ENCODE measurements around the gene PPAN. TPM values are rescaled to one million over a fixed set of nuclear protein-coding genes. Genes with fewer than 3 reads are reported as not detected.

Gene PPAN
- total RNA-seq, 1 experiment from 2014 or later, result 101 TPM

GRCh38 chr19:10139952-10140351 is 33.8 kb downstream of the PPAN start:
- POLR2A ChIA-PET, result no interaction called here
- H3K27me3 ChIP-seq (ENCODE audit: insufficient read depth, low read length), result no peaks in the 10 kb centered on the region

More at GRCh38 chr19:10139952-10140351, 33.8 kb downstream of the PPAN start:
- TF ChIP-seq ZNF274 (IDR thresholded peaks at IDR 0.05; ENCODE audit: low read depth, low read length), result no peak
- no peak for TF ChIP-seq EZH2phosphoT487 (IDR thresholded peaks at IDR 0.05; ENCODE audit: borderline replicate concordance)
- no peak for TF ChIP-seq EZH2 (IDR thresholded peaks at IDR 0.05)
- TF ChIP-seq, protein P1, sequence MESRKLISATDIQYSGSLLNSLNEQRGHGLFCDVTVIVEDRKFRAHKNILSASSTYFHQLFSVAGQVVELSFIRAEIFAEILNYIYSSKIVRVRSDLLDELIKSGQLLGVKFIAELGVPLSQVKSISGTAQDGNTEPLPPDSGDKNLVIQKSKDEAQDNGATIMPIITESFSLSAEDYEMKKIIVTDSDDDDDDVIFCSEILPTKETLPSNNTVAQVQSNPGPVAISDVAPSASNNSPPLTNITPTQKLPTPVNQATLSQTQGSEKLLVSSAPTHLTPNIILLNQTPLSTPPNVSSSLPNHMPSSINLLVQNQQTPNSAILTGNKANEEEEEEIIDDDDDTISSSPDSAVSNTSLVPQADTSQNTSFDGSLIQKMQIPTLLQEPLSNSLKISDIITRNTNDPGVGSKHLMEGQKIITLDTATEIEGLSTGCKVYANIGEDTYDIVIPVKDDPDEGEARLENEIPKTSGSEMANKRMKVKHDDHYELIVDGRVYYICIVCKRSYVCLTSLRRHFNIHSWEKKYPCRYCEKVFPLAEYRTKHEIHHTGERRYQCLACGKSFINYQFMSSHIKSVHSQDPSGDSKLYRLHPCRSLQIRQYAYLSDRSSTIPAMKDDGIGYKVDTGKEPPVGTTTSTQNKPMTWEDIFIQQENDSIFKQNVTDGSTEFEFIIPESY (IDR thresholded peaks at IDR 0.05; ENCODE audit: extremely low read depth, insufficient replicate concordance, low read length), result no peak
- TF ChIP-seq EGR1 (IDR thresholded peaks at IDR 0.05; ENCODE audit: low read depth), result no peak
- TF ChIP-seq TCF7L2 (IDR thresholded peaks at IDR 0.05; ENCODE audit: borderline replicate concordance, extremely low read depth, insufficient read depth, insufficient read length), result no peak
- TF ChIP-seq REST (IDR thresholded peaks at IDR 0.05; ENCODE audit: low read depth), result no peak
- no peak for TF ChIP-seq SIN3A (IDR thresholded peaks at IDR 0.05; ENCODE audit: low read depth)
- TF ChIP-seq FOSL1 (IDR thresholded peaks at IDR 0.05; ENCODE audit: low read depth), result no peak
- no peak for TF ChIP-seq JUND (IDR thresholded peaks at IDR 0.05)
- no peak for TF ChIP-seq CEBPB (IDR thresholded peaks at IDR 0.05; ENCODE audit: low read depth)
- TF ChIP-seq ELF1 (IDR thresholded peaks at IDR 0.05; ENCODE audit: borderline replicate concordance, low read depth), result no peak
- TF ChIP-seq, protein P2, sequence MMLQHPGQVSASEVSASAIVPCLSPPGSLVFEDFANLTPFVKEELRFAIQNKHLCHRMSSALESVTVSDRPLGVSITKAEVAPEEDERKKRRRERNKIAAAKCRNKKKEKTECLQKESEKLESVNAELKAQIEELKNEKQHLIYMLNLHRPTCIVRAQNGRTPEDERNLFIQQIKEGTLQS (IDR thresholded peaks at IDR 0.05), result no peak
- no peak for TF ChIP-seq RAD21 (IDR thresholded peaks at IDR 0.05; ENCODE audit: low read depth)
- no peak for TF ChIP-seq CBX3 (IDR thresholded peaks at IDR 0.05; ENCODE audit: low read depth)
- no peak for TF ChIP-seq POLR2A (IDR thresholded peaks at IDR 0.05; ENCODE audit: borderline replicate concordance, extremely low read depth, insufficient read depth, insufficient read length)
- no peak for TF ChIP-seq YY1 (IDR thresholded peaks at IDR 0.05; ENCODE audit: extremely low read depth, insufficient replicate concordance, low read depth, low read length)
- TF ChIP-seq, protein P3, sequence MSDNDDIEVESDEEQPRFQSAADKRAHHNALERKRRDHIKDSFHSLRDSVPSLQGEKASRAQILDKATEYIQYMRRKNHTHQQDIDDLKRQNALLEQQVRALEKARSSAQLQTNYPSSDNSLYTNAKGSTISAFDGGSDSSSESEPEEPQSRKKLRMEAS (IDR thresholded peaks at IDR 0.05), result no peak
- no peak for TF ChIP-seq ZFX (IDR thresholded peaks at IDR 0.05)
- DNase-seq (ENCODE audit: low read depth, low spot score), result no peak
- Histone ChIP-seq H3K27ac (ENCODE audit: low read depth, low read length) (no peak overlapping the region), H3K4me1 (ENCODE audit: control insufficient read depth in 1 of 2, insufficient read depth in 2 of 2, low read length in 2 of 2) (no peaks in the 10 kb centered on the region), H3K79me2 (ENCODE audit: insufficient read depth, low read length) (peaks cover 3% of the 10 kb centered on the region; the same call in 1 of the 2 replicates), H3K36me3 (ENCODE audit: control insufficient read depth in 1 of 2, insufficient read depth in 2 of 2, low read length in 2 of 2) (peaks cover 57 to 86% of the 10 kb centered on the region in 2 experiments), H3K9me3 (ENCODE audit: control insufficient read depth in 1 of 2, insufficient read depth in 1 of 2, low read depth in 1 of 2, low read length in 2 of 2) (no peaks in the 10 kb centered on the region), H3K9ac (ENCODE audit: low read length) (no peak overlapping the region), H3K4me2 (ENCODE audit: low read length) (no peak overlapping the region), H4K20me1 (ENCODE audit: insufficient read depth) (no peaks in the 10 kb centered on the region), H3K9me2 (ENCODE audit: insufficient read depth) (no peaks in the 10 kb centered on the region), H3K4me3 (replicated peaks in 1 of 2; ENCODE audit: low read depth in 1 of 2, low read length in 2 of 2) (no peak overlapping the region), H2AFZ (ENCODE audit: low read depth, low read length, poor library complexity, severe bottlenecking) (no peak overlapping the region)
- no TSS peak for BruUV-seq (replicated peaks)
- intact Hi-C loops (cut with micrococcal nuclease), result no loop called here
- ChIA-PET RAD21 (ENCODE audit: low non-redundant PET in 1 of 2, low total read pairs in 2 of 2, uncharacterized antibody in 2 of 2, unreplicated experiment in 2 of 2) (no interaction called here), CTCF (no interaction called here)
- no peak for ATAC-seq
